Measurements from ENCODE around the gene DGCR6L. TPM values are rescaled to one million over a fixed set of nuclear protein-coding genes. Genes with fewer than 3 reads are reported as not detected.

The DGCR6L gene
- total and polyA plus RNA-seq, 2 of the 4 experiments (the other 2 are of a cell fraction): 65.4 to 80.4 TPM

DNA sequence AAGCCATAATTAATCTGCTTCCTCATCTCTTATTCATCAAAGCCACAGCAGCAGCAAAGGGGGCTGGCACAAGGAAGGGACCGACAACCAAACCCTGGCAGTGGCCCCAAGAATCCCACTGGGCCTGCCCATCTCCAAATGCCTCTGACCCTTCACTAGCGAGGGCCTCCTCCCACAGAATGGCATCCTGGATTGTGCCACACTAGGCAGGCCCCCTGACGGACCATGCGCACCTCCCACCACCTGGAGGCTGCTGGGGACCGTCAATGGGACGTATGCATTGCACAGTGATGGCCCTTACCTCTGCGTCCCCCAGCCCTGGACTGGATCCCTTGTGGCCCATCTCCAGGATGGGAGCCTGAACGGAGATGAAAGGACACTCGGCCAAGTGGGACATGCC lies 47.7 kb downstream of the DGCR6L start:
- H3K79me1 ChIP-seq (ENCODE audit: low read depth in 1 of 2, low read length in 2 of 2): no peaks in the 10 kb centered on the region
- no peak overlapping the region for H2BK5ac ChIP-seq (ENCODE audit: low read depth, low read length, poor library complexity, severe bottlenecking)
- no peak overlapping the region for H3K56ac ChIP-seq (ENCODE audit: extremely low read depth, insufficient read depth, low read length)
- no peak overlapping the region for H2BK120ac ChIP-seq (ENCODE audit: low read depth, low read length)
- H3K4ac ChIP-seq (ENCODE audit: low read depth, low read length): no peak overlapping the region
- no peak overlapping the region for H3K23ac ChIP-seq (ENCODE audit: low read depth, low read length)
- H2BK20ac ChIP-seq (ENCODE audit: low read depth, low read length): no peak overlapping the region
- H3K14ac ChIP-seq (replicated peaks; ENCODE audit: low read depth, low read length): no peak overlapping the region
- no peaks in the 10 kb centered on the region for H3K9me1 ChIP-seq (ENCODE audit: insufficient read depth, low read length)
- no TSS peak for BruUV-seq (replicated peaks)
- H3K18ac ChIP-seq (ENCODE audit: low read depth, low read length): no peak overlapping the region
- H3K27ac ChIP-seq (ENCODE audit: insufficient read depth, low read length): no peak overlapping the region
- dilution Hi-C loops (cut with HindIII; ENCODE audit: low sequenced_read_pairs, unreplicated experiment) (no loop called here), in situ Hi-C loops (cut with MboI; ENCODE audit: low sequenced_read_pairs) (no loop called here), intact Hi-C loops (cut with micrococcal nuclease) (no loop called here)
- peaks cover 12% of the 10 kb centered on the region; the same call in 1 of the 2 replicates for H3K27me3 ChIP-seq (ENCODE audit: control insufficient read depth, insufficient read depth, low read length)
- no peak overlapping the region for H2AK5ac ChIP-seq (ENCODE audit: low read depth, low read length)
- no peak overlapping the region for H2AFZ ChIP-seq (replicated peaks; ENCODE audit: low read length, poor library complexity)
- no peak for ATAC-seq (ENCODE audit: low read depth)
- ChIA-PET POLR2A (ENCODE audit: unreplicated experiment) (no interaction called here), CTCF (no interaction called here)
- no peak overlapping the region for H4K5ac ChIP-seq (ENCODE audit: low read depth, low read length)
- no peak overlapping the region for H4K91ac ChIP-seq (ENCODE audit: insufficient read depth, low read depth, low read length)
- no peak for DNase-seq
- H3K36me3 ChIP-seq (ENCODE audit: control insufficient read depth, insufficient read depth, low read length): no peaks in the 10 kb centered on the region
- no peaks in the 10 kb centered on the region for H3K9me3 ChIP-seq (ENCODE audit: control insufficient read depth, insufficient read depth, low read length)
- no peak overlapping the region for H2AK9ac ChIP-seq (replicated peaks; ENCODE audit: low read depth, low read length, poor library complexity)
- H4K20me1 ChIP-seq (ENCODE audit: insufficient read depth, low read length): no peaks in the 10 kb centered on the region; the same call in 1 of the 2 replicates
- H3K4me2 ChIP-seq (ENCODE audit: low read depth, low read length): no peak overlapping the region
- 90% methylated on average over 2 of the region's 9 CpGs; no CpG with 5 or more reads in 1 of the 2 experiments for WGBS, 2 experiments (ENCODE audit: extremely low coverage in 2 of 2, insufficient read length in 1 of 2)
- TF ChIP-seq POLR2A (IDR thresholded peaks at IDR 0.05; ENCODE audit: low read depth, low read length) (no peak), SMC3 (IDR thresholded peaks at IDR 0.05; ENCODE audit: low read depth, low read length) (no peak), MAZ (IDR thresholded peaks at IDR 0.05; ENCODE audit: borderline replicate concordance, low read depth, low read length) (no peak), BHLHE40 (IDR thresholded peaks at IDR 0.05; ENCODE audit: low read depth, low read length) (no peak), RAD21 (IDR thresholded peaks at IDR 0.05; ENCODE audit: low read length) (no peak), FOS (IDR thresholded peaks at IDR 0.05; ENCODE audit: low read depth, low read length) (no peak), NFE2L2 (IDR thresholded peaks at IDR 0.05; ENCODE audit: low read depth, low read length) (no peak), RCOR1 (IDR thresholded peaks at IDR 0.05; ENCODE audit: insufficient replicate concordance, low read length) (no peak), MXI1 (IDR thresholded peaks at IDR 0.05; ENCODE audit: borderline replicate concordance, low read depth, low read length) (no peak), RFX5 (IDR thresholded peaks at IDR 0.05; ENCODE audit: low read depth, low read length) (no peak), CEBPB (IDR thresholded peaks at IDR 0.05; ENCODE audit: low read depth, low read length) (no peak), CHD1 (IDR thresholded peaks at IDR 0.05; ENCODE audit: low read depth, low read length) (no peak), MAFK (IDR thresholded peaks at IDR 0.05; ENCODE audit: low read depth, low read length) (no peak)
- TF ChIP-seq, protein P1, sequence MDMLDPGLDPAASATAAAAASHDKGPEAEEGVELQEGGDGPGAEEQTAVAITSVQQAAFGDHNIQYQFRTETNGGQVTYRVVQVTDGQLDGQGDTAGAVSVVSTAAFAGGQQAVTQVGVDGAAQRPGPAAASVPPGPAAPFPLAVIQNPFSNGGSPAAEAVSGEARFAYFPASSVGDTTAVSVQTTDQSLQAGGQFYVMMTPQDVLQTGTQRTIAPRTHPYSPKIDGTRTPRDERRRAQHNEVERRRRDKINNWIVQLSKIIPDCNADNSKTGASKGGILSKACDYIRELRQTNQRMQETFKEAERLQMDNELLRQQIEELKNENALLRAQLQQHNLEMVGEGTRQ (IDR thresholded peaks at IDR 0.05; ENCODE audit: low read depth, low read length): no peak
- TF ChIP-seq, protein P2, sequence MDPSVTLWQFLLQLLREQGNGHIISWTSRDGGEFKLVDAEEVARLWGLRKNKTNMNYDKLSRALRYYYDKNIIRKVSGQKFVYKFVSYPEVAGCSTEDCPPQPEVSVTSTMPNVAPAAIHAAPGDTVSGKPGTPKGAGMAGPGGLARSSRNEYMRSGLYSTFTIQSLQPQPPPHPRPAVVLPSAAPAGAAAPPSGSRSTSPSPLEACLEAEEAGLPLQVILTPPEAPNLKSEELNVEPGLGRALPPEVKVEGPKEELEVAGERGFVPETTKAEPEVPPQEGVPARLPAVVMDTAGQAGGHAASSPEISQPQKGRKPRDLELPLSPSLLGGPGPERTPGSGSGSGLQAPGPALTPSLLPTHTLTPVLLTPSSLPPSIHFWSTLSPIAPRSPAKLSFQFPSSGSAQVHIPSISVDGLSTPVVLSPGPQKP (IDR thresholded peaks at IDR 0.05; ENCODE audit: borderline replicate concordance, low read depth, low read length): no peak
- TF ChIP-seq, protein P3, sequence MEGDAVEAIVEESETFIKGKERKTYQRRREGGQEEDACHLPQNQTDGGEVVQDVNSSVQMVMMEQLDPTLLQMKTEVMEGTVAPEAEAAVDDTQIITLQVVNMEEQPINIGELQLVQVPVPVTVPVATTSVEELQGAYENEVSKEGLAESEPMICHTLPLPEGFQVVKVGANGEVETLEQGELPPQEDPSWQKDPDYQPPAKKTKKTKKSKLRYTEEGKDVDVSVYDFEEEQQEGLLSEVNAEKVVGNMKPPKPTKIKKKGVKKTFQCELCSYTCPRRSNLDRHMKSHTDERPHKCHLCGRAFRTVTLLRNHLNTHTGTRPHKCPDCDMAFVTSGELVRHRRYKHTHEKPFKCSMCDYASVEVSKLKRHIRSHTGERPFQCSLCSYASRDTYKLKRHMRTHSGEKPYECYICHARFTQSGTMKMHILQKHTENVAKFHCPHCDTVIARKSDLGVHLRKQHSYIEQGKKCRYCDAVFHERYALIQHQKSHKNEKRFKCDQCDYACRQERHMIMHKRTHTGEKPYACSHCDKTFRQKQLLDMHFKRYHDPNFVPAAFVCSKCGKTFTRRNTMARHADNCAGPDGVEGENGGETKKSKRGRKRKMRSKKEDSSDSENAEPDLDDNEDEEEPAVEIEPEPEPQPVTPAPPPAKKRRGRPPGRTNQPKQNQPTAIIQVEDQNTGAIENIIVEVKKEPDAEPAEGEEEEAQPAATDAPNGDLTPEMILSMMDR (conservative IDR thresholded peaks at IDR 0.05; ENCODE audit: low read depth, low read length): no peak
- H3K9ac ChIP-seq (ENCODE audit: low read depth, low read length): no peak overlapping the region
- H2BK15ac ChIP-seq (ENCODE audit: low read depth, low read length): no peak overlapping the region
- H3K4me3 ChIP-seq (ENCODE audit: insufficient read depth, low read depth, low read length): no peak overlapping the region
- no peak overlapping the region for H4K8ac ChIP-seq (ENCODE audit: low read depth in 2 of 2, low read length in 2 of 2)
- no peaks in the 10 kb centered on the region for H3K4me1 ChIP-seq (ENCODE audit: control insufficient read depth, insufficient read depth, low read length)
